ENCODE data around the gene PEX14. TPM values are rescaled to one million over a fixed set of nuclear protein-coding genes. Genes with fewer than 3 reads are reported as not detected.

The PEX14 gene
- total RNA-seq, 1 donor from 2014 or later, result 27.0 TPM

DNA sequence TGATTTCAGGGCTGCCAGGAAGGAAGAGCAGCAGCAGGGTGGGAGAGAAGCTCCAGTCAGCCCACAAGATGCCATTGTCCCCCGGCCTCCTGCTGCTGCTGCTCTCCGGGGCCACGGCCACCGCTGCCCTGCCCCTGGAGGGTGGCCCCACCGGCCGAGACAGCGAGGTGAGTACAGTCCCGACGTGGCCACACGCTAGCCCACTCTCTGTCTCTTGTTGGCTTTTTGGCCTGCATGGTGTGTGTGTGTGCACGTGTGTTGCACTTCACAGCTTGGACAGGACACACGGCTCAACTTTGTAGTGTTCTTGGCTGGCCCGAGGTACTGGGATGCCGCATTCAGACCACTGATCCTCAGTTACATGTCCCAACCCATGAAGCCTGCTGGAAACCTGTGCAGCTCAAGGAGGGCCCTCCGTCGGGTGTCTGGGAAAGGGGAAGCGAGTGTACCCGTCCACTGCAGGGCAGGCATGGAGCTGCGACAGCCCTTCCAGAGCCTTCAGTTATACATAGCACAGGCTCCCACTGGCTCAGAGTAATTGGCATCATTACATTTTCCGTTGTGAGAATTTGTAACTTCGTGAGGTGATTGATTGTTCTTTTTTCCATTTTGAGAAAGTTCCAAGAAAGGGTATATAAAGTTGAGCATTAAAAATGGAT lies 24.5 kb upstream of the PEX14 start:
- intact Hi-C loops (cut with micrococcal nuclease), result no loop called here

DNA sequence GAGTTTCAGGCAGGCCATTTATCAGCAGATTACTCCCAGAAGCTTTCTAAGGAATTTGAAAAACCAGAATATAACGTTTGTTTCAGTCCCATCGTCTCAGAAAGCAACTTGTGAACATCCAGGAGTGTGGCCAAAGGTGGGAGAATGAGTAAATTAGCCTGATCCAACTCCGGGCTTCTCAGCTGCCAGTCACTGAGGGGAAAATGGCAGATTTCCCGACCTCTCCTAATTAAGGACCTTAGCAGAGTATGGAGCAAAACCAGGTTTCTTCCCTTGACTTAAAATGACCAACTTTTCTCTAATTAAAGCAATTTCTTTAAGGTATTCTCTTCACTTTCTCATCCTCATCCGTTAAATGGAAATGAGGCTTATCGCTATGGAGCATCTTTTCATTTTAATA lies 23.9 kb upstream of the PEX14 start:
- intact Hi-C loops (cut with micrococcal nuclease), result no loop called here

DNA sequence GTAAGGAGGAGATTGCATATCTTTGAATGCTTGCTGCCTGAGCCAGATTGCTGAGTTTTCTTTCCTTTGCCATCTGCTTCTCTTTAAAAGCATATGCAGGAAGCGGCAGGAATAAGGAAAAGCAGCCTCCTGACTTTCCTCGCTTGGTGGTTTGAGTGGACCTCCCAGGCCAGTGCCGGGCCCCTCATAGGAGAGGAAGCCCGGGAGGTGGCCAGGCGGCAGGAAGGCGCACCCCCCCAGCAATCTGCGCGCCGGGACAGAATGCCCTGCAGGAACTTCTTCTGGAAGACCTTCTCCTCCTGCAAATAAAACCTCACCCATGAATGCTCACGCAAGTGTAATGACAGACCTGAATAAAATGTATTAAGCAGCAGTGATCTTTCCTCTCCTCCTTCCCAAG lies 23.5 kb upstream of the PEX14 start:
- intact Hi-C loops (cut with micrococcal nuclease), result no loop called here

DNA sequence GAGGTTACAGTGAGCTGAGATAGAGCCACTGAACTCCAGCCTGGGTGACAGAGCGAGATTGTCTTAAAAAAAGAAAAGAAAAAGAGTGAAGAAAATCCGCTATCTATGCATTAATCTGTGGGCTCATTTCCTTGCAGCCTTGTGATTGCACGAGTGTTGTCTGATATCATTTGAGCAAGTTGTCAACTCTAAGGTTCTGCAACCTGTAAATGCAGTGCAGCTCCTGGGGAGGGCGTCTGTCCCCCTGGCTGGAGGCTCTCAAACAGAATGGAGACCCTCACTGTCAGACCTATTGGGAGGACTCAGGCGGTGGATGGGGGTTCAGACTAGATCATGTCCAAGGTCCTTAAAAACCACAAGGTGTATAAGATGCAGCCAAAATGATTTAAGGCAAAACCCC lies 18.7 kb upstream of the PEX14 start:
- intact Hi-C loops (cut with micrococcal nuclease), result loop anchor here (2.0 kb wide), 1 partner anchor 25 kb away; the partner anchor contains the start of gene CENPS

DNA sequence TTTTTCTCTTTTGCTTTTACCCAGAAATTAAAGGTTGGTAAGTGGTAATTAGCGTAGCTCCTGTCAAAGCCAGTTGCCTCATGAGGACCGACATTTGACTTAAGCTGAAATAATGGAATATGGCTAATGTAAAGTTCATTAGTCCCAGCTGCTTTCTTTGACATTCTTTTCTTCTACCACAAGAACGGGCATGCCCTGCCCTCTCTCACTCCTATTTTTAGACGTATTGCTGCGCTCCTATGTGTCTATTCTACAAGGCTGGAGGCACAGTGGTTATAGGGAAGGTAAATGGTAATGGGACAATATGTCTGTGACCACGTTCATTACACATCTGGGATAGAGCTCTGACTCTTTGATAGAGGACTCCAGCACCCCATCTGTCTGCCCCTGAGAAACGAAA lies 18.1 kb upstream of the PEX14 start:
- intact Hi-C loops (cut with micrococcal nuclease), result loop anchor here (2.0 kb wide), 1 partner anchor 26 kb away; the partner anchor contains the start of gene CENPS

DNA sequence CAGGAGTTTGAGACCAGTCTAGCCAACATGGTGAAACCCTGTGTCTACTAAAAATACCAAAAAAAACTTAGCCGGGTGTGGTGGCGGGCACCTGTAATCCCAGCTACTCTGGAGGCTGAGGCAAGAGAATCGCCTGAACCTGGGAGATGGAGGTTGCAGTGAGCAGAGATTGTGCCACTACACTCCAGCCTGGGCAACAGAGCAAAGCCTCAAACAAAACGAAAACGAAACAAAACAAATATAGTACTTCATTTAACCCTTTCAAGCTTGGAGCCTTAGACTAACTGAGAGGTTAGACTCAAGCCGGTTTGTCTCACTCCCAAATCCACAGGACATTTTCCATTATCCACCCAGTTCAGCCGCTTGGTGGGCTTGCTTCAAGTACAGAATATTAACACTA lies 17.3 kb upstream of the PEX14 start:
- intact Hi-C loops (cut with micrococcal nuclease), result loop anchor here (2.0 kb wide), 1 partner anchor 27 kb away; the partner anchor contains the start of gene CENPS

DNA sequence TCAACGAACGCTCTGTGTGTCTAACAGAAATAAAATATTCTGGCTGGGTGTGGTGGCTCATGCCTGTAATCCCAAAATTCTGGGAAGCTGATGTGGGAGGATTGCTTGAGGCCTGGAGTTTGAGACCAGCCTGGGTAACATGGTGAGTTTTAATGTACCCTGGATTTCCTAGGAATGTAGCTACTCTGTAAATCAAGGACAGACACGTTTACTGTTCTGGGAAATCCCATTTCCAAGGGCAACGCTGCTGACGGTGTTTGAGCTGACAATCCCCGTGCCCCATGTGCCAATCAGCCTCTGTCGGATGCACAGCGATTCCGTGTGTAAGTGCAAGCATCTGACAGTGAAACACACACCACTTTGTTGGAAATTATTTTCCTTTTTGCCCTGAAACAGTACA lies 16.9 kb upstream of the PEX14 start:
- intact Hi-C loops (cut with micrococcal nuclease), result loop anchor here (2.0 kb wide), 1 partner anchor 27 kb away; the partner anchor contains the start of gene CENPS

DNA sequence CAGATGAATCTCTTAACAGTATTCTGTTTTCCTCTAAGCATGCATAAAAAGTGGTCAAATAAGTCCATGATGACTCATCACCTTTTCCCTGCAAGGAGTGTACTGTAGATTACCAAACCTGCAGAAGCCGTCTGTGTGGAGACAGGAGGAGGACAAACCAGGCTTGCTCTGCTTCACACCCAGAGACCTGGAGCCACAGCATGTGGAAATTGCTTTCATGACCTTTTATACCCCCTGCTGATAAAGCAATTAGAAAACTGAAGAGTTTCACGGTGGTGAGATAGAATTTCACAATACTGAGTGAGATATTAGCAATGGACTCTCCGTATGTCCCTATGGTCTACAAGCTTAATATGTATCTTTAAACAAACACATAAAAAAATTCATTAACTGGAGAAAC lies 15.6 kb upstream of the PEX14 start:
- intact Hi-C loops (cut with micrococcal nuclease), result no loop called here

DNA sequence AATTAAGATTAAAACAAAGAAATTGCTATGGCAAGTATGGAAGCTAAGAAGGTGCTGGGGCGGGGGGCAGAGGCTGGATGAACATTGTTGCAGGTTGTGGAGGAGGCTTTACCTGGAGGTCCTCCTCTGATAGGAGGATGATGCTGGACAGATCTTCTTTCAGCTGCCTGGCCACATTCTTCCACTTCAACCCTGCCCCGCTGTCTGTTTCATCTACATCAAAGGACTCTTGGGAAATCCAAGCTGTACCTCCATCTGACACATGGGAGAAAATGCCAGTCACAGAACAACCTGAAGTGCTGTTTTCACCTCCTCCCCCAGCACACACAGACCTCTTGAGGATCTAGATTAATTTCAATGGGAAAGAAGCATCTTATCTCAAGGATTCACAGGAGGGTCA lies 7.7 kb upstream of the PEX14 start:
- intact Hi-C loops (cut with micrococcal nuclease), result no loop called here

DNA sequence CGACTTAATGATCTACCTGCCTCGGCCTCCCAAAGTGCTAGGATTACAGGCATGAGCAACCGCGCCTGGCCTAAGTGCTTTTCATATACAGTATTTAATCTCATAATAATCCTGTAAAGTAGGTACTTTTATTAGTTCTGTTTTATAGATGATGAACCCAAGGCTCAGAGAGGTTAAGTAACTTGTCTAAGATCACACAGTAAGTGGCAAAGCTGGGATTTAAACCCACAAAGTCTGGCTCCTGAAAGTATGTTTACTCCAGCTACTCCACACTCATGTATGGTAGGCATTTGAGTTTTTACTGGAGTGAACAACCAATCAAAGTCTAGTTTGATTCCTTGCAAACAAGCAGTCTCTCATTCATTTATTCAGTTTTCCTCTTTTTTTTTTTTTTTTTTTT lies 4.7 kb upstream of the PEX14 start:
- intact Hi-C loops (cut with micrococcal nuclease), result loop anchor here (5.0 kb wide), 1 partner anchor 528 kb away; the partner anchor contains the start of genes LZIC and NMNAT1

DNA sequence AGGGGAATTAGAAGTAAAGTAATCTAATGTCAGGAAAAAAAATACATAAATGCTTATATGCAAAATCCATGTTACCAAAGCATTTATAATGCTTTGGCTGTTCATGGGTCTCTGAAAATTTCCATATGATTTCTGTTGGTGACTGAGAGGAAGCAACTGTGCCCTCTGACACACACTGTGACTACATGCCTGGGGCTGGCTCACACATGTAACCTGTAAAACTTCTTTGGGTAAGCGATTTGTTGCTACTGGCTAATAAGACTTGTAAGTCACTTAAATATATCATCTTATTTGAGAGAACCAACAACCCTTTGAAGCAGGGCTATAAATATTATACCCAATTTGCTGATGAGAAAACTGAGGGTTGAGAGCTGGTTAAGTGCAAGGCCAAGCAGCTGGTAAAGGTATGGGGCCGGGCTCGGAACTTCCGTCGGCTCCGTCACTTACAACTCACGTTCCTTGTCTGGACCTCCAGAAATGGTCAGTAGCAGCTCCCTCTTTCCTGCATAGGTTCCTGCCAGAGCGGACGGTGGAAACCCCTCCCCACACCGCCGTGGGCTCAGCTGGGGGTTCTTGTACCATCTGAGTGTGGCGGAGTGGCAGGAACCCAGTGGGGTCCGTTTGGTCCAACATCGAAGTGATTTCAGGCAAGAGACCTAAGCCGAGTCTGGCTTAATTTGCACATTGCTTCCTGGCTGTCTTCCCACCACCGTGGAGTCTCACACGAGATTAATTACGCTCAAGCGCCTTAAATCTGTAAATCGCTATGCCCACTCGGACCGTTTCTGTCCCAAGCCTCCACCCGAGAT lies 3.1 kb upstream of the PEX14 start:
- intact Hi-C loops (cut with micrococcal nuclease), result loop anchor here (1.0 to 5.0 kb wide), 8 partner anchors 36 to 628 kb away; partner anchors contain the start of genes CENPS, CTNNBIP1, EXOSC10 and LZIC

DNA sequence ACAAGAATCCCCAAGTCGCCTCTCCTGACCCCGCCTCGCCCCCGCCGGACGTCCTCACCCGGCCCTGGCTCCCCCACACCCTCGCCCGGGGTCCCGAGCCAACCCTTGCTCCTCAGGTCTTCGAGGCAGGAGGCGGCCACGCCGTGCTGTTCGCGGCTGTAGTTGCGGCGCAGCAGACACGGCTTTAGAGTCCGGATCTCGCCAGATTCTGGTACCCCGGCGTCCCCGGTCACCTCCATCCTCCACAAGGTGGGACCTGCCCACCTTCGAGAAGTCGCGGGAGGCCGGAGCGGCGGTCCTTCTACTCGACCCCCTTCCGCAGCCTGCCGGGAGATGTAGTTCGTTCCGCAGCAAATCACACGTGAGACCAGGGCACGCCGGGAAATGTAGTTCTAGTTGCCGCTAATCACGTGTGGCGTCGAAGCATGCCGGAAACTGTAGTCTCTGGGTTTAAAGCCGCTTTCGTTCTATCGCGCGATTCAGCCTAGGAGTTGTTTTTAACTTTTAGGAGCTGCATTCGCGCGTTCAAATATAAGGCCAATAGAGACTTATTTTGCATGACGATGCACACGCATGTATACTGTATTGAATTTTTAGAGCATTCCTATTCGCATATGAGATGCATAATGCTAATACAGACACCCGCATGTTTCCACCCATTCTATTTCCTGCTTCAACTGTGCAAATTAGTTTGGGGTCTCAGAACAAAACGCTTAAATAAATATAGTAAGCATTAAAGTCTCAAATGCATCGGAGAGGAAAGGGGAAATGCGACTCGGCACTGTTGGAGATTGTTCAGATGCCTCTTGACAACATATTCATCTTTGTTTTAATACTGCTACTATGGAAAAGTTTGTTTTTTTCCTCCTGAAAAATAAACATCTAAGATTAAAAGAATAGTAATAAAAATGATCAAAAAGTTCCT lies 2.3 kb upstream of the PEX14 start, which contains the start of gene DFFA:
Gene DFFA, minus strand, starts transcription at position 310 of the 925 bp plus-strand sequence. Its CDS starts 71 bp downstream, at position 239.
- intact Hi-C loops (cut with micrococcal nuclease), result loop anchor here (1.0 to 5.0 kb wide), 8 partner anchors 35 to 627 kb away; partner anchors contain the start of genes CENPS, CTNNBIP1, EXOSC10 and LZIC

DNA sequence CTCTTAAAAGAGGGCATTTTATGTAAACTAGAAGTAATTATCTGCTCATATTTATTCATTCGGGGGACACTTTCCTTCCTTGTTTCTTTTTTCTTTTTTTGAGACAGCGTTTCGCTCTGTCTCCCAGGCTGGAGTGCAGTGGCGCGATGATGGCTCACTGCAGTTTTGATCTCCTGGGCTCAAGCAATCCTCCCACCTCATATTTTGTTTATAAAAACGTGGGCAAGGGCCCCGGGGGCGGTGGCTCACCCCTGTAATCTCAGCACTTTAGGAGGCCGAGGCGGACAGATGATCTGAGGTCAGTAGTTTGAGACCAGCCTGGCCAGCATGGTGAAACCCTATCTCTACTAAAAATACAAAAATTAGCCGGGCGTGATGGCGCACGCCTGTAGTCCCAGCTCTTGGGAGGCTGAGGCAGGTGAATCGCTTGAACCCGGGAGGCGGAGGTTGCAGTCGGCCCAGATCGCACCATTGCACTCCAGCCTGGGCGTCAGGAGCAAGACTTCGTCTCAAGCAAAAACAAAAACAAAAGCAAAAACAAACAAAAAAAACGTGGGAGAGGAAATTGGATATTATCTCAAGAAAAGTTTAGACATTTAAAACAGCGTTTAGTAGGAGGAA lies 1.5 kb upstream of the PEX14 start:
- intact Hi-C loops (cut with micrococcal nuclease), result loop anchor here (5.0 kb wide), 1 partner anchor 531 kb away; the partner anchor contains the start of genes LZIC and NMNAT1

DNA sequence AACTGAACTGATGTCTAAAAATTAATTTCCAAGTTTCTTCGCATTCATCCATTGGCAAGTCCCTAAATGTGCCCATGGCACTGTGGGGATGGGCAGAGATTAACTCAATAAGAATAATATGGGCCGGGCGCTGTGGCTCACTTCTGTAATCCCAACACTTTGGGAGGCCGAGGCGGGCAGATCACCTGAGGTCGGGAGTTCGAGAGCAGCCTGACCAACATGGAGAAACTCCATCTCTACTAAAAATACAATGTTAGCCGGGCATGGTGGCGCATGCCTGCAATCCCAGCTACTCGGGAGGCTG lies 489 bp upstream of the PEX14 start:
- intact Hi-C loops (cut with micrococcal nuclease), result loop anchor here (1.0 to 5.0 kb wide), 2 partner anchors 76 to 532 kb away; partner anchors contain the start of genes LZIC and NMNAT1

DNA sequence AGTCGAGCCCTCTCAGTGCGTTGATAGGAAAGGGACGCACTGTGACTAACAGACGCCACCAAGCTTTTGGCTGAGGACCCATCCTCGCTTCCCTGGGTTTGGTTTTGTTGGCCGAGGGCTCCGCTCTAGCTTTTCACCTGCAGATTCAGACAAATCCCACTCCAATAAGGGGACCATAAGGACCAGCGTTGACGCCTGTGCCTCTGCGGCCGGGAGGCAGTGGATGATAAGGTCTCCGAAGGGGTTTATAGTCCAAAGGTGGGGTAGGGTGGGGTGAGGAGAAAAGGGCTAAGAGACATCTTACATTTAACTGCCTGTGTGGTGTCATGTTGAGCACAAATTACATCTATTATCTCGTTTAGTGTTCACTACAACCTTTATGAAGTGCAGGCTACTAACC lies 760 bp downstream of the PEX14 start:
- intact Hi-C loops (cut with micrococcal nuclease), result loop anchor here (1.0 kb wide), 1 partner anchor 19 kb away; no protein-coding TSS in a partner anchor

DNA sequence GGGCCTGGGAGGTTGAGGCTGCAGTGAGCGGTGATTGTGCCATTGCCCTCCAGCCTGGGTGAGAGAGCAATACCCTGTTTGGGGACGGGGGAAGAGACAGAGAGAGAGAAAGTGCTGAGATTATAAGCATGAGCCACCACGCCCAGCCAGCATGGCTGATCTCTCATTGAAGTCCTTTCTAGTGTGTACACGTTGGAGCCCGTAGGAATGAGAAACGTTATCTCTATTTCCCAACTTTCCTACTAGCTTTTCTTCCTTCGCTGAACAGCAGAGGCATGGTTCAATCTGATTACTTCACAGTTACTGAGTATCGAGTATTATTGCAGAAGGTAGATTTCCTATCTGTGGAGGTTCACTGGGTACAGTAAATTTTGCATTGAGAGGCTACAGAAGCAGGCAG lies 4.5 kb downstream of the PEX14 start:
- intact Hi-C loops (cut with micrococcal nuclease), result no loop called here

DNA sequence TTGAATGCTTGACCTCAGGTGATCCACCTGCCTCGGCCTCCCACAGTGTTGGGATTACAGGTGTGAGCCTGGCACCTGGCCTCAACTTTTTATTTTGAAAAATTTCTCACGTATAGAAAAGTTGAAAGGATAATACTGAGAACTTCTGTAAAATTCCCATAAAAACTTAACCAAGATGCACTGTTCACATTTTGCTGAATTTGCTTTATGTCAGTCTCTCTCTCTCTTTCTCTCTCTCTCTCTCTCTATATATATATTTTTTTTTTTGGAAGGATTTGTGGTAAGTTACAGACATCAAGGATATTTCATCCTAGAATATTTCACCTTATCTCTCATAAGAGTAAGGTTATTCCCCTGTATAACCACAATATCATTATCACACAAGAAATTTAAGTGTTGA lies 5.9 kb downstream of the PEX14 start:
- intact Hi-C loops (cut with micrococcal nuclease), result no loop called here

DNA sequence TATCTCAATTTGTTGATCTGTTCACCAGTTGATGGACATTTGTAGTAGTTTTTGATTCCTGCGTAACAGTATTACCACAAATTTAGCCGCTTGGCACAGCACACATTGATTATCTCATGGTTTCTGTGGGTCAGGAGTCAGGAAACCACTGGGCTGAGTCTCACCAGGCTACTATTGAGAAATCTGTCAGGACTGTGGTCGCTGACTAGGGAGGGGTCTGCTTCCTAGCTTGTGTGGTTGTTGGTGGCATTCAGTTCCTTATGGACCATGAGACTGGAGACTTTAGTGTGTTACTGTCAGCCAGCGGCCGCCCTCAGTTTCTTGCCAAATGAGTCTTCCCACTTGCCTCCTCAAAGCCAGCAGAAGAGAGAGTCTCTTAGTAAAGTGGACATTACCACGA lies 9.8 kb downstream of the PEX14 start:
- intact Hi-C loops (cut with micrococcal nuclease), result no loop called here

DNA sequence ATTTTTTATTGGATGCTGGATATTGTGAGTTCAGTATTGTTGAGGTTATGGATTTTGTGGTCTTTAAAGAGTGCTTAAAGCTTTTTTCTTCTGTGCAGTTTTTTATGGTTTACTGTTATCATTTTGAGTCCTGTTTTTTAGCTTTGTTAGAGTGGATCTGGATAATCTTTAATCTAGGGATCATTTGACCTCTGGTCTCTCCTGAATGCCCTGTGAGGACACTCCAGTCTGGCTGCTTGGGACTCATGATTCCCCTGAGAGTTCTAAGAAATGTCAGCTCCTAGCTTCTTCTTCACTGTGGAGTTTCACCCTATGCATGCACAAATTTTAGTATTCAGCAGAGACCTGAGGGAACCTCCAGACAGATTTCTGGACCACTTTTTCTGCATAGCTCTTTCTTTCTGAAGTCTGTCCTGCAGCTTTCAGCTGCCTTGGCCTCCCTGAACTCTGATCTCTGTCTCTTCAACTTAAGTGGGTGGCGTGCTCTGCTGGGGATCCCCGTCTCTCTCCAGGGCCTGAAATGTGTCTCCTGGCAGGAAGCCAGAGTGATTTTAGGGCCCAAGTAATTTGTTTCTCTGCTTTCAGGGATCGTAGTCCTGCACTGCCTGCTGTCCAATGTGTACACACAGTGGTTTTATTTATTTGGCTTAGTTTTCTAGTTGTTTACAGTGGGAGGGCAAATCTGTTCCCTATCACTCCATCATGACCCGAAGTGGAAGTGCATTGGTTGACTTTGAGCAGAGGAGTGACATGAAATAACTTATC lies 14.7 kb downstream of the PEX14 start:
- intact Hi-C loops (cut with micrococcal nuclease), result no loop called here

Data from T-helper 1 cell treated with Interleukin-12 subunit alpha and Interleukin-12 subunit beta and Interleukin-4 antibody, amounts not matched to agents 30 ng/mL and 1 ng/mL, for 36 hours (primary cell).